ENCODE results near the gene KRTAP9-2. TPM values are rescaled to one million over a fixed set of nuclear protein-coding genes. Genes with fewer than 3 reads are reported as not detected.
"Not testable (repeated sequence)": the region's sequence is repeated elsewhere in the genome, so short reads cannot be mapped to it uniquely, and the experiment has no call there.

The KRTAP9-2 gene
- total and polyA plus RNA-seq, 10 donors, result not detected

GRCh38 chr17:41263212-41263611 lies 36.8 kb downstream of the KRTAP9-2 start:
- Histone ChIP-seq H3K9me3 (no peaks in the 10 kb centered on the region), H3K27ac (no peak overlapping the region), H3K4me1 (no peaks in the 10 kb centered on the region), H3K36me3 (no peaks in the 10 kb centered on the region), H3K4me3 (no peak overlapping the region), H3K27me3 (replicated peaks in 1 of 7) (peaks cover 0 to 19% (median 0%) of the 10 kb centered on the region in 7 donors)
- intact Hi-C loops (cut with DNase I; ENCODE audit: low total_unique reads), result no loop called here
- no peak for TF ChIP-seq POLR2A (IDR thresholded peaks at IDR 0.05)
- TF ChIP-seq CTCF (IDR thresholded peaks at IDR 0.05 in 8 of 11, conservative IDR thresholded peaks at IDR 0.05 in 3 of 11), result no peak
- no peak for TF ChIP-seq POLR2AphosphoS5 (IDR thresholded peaks at IDR 0.05)
- no peak for DNase-seq
- 74 to 88% (median 77%) methylated on average over 2 of the region's 2 CpGs for WGBS, 5 donors

- Histone ChIP-seq H3K27me3 (replicated peaks in 1 of 7) (peaks cover 0 to 7% (median 0%) of the 10 kb centered on the region in 7 donors), H3K36me3 (no peaks in the 10 kb centered on the region), H3K9me3 (no peaks in the 10 kb centered on the region), H3K27ac (no peak overlapping the region), H3K4me3 (no peak overlapping the region), H3K4me1 (no peaks in the 10 kb centered on the region)
- 82 to 98% (median 89%) methylated on average over 3 of the region's 3 CpGs for WGBS, 5 donors
- no peak for DNase-seq
- intact Hi-C loops (cut with DNase I; ENCODE audit: low total_unique reads), result no loop called here
- TF ChIP-seq POLR2AphosphoS5 (IDR thresholded peaks at IDR 0.05) (no peak), CTCF (IDR thresholded peaks at IDR 0.05 in 8 of 11, conservative IDR thresholded peaks at IDR 0.05 in 3 of 11) (no peak), POLR2A (IDR thresholded peaks at IDR 0.05) (no peak)
These were observed 38.2 kb downstream of the KRTAP9-2 start for GRCh38 chr17:41264599-41264998.

GRCh38 chr17:41265078-41265477 lies 38.6 kb downstream of the KRTAP9-2 start, which contains the start of gene KRTAP9-6:
TSS of gene KRTAP9-6 (plus strand) at chr17:41265378. CDS start at chr17:41265378, 0 bp downstream.
- DNase-seq, result no peak

GRCh38 chr17:41267711-41268110 lies 41.3 kb downstream of the KRTAP9-2 start:
- H3K4me3 ChIP-seq, result no peak overlapping the region
- TF ChIP-seq CTCF (IDR thresholded peaks at IDR 0.05 in 8 of 11, conservative IDR thresholded peaks at IDR 0.05 in 3 of 11) (no peak), POLR2A (IDR thresholded peaks at IDR 0.05) (no peak)
- WGBS, 5 donors, result 71 to 93% (median 79%) methylated on average over 3 of the region's 3 CpGs; no CpG with 5 or more reads in 2 of the 5 donors
- peaks cover 0 to 4% (median 0%) of the 10 kb centered on the region in 7 donors for H3K27me3 ChIP-seq (replicated peaks in 1 of 7)
- H3K36me3 ChIP-seq, result no peaks in the 10 kb centered on the region
- H3K27ac ChIP-seq, result no peak overlapping the region
- no peak for DNase-seq
- no peaks in the 10 kb centered on the region for H3K4me1 ChIP-seq
- intact Hi-C loops (cut with DNase I; ENCODE audit: low total_unique reads), result no loop called here
- H3K9me3 ChIP-seq, result no peaks in the 10 kb centered on the region

More at GRCh38 chr17:41265078-41265477, 38.6 kb downstream of the KRTAP9-2 start, which contains the start of gene KRTAP9-6:
- no peak for TF ChIP-seq CTCF (IDR thresholded peaks at IDR 0.05 in 8 of 11, conservative IDR thresholded peaks at IDR 0.05 in 3 of 11)
- no peak for TF ChIP-seq POLR2A (IDR thresholded peaks at IDR 0.05)
- TF ChIP-seq POLR2AphosphoS5 (IDR thresholded peaks at IDR 0.05), result no peak
- no peak within 1 kb of the TSS for H3K4me3 ChIP-seq
- H3K36me3 ChIP-seq, result no peaks in the 10 kb centered on the region
- H3K9me3 ChIP-seq, result no peaks in the 10 kb centered on the region
- H3K27ac ChIP-seq, result no peak within 1 kb of the TSS
- intact Hi-C loops (cut with DNase I; ENCODE audit: low total_unique reads), result no loop called here
- no peaks in the 10 kb centered on the region for H3K4me1 ChIP-seq
- H3K27me3 ChIP-seq (replicated peaks in 1 of 7), result peaks cover 0 to 4% (median 0%) of the 10 kb centered on the region in 7 donors
- WGBS, 5 donors, result 21 to 59% (median 33%) methylated on average over 2 of the region's 2 CpGs

GRCh38 chr17:41271323-41271722 lies 44.9 kb downstream of the KRTAP9-2 start:
- intact Hi-C loops (cut with DNase I; ENCODE audit: low total_unique reads); H3K9me3 ChIP-seq; H3K4me1 ChIP-seq; H3K4me3 ChIP-seq; H3K27me3 ChIP-seq (replicated peaks in 1 of 7); DNase-seq; H3K36me3 ChIP-seq; H3K27ac ChIP-seq: not testable (repeated sequence)
- WGBS, 5 donors, result 30 to 75% methylated on average over 1 of the region's 1 CpG; no CpG with 5 or more reads in 3 of the 5 donors
